Muscle layer of duodenum (tissue), 2 donors: ENCODE data around the gene LDLRAD4.

Experiments used
- H3K27ac ChIP-seq: one replicate; pipeline ENCODE4 v1.7.0; 2013; ENCODE audit warnings: mild to moderate bottlenecking, low read length
- H3K27me3 ChIP-seq: one replicate; pipeline ENCODE4 v1.7.0; 2013; ENCODE audit warnings: low read depth, mild to moderate bottlenecking, control low read depth, low read length
- H3K36me3 ChIP-seq, 2 donors: one replicate each; pipeline ENCODE4 v1.7.0; 2013; ENCODE audit warnings: low read length in 2 of 2, control low read depth in 1 of 2, mild to moderate bottlenecking in 1 of 2; ENCODE audit not compliant: insufficient read depth in 2 of 2, control insufficient read depth in 1 of 2
- H3K4me1 ChIP-seq, 2 donors: one replicate each; pipeline ENCODE4 v1.7.0; 2013; ENCODE audit warnings: low read length in 2 of 2, mild to moderate bottlenecking in 2 of 2, control low read depth in 1 of 2, moderate library complexity in 1 of 2; ENCODE audit not compliant: insufficient read depth in 2 of 2, control insufficient read depth in 1 of 2
- H3K4me3 ChIP-seq, 2 donors: one replicate each; pipeline ENCODE4 v1.7.0; 2013; ENCODE audit warnings: low read length in 2 of 2, low read depth in 1 of 2, mild to moderate bottlenecking in 1 of 2
- H3K9me3 ChIP-seq, 2 donors: one replicate each; pipeline ENCODE4 v1.7.0; 2013; ENCODE audit warnings: low read length in 2 of 2, control low read depth in 1 of 2, mild to moderate bottlenecking in 1 of 2; ENCODE audit not compliant: control insufficient read depth in 1 of 2
- donor health status: healthy.

Gene LDLRAD4

DNA sequence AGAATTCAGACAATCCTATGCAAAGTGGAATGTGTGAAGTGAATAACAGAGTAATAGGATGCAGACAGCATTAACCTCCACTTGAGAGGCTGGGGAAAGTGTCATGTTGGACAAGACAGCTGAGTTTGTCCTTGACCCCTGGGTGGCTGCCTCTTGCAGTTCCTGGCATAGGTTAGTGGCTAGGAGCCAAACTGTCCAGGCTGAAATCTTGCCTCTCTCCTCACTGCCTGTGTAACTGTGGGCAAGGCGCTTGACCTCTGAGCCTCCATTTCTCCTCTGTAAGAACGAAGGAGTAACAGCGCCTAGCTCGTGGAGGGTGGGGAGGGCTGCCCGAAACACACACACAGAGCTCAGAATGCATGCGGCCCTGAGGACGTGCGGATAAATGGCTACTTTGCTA is 34.8 kb upstream of the LDLRAD4 start:
- no peaks in the 10 kb centered on the region for H3K36me3 ChIP-seq
- H3K27ac ChIP-seq: no peak overlapping the region
- no peaks in the 10 kb centered on the region for H3K9me3 ChIP-seq
- no peak overlapping the region for H3K4me3 ChIP-seq
- no peaks in the 10 kb centered on the region for H3K4me1 ChIP-seq
- H3K27me3 ChIP-seq: no peaks in the 10 kb centered on the region

DNA sequence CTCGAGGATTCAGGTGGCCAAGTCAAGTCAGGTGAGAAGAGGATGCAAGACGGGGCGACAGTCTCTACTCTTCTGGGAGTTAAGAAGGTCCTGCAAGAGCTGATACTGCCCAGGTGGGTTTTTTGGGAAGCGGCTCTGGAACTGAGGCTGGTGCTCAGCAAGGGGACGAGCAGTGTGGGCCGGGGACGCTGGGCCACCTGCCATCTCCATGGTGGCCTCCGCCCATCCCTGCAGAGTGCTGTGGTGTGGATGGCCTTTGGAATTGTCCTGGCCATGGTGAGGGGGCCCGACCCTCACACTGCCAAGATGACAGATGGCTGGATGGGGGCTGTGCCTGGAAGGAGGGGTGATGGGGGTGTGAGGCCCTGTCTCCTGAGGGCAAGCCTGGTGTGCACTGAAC is 34.2 kb upstream of the LDLRAD4 start:
- Histone ChIP-seq H3K9me3 (no peaks in the 10 kb centered on the region), H3K36me3 (no peaks in the 10 kb centered on the region), H3K4me3 (no peak overlapping the region), H3K27ac (no peak overlapping the region), H3K4me1 (no peaks in the 10 kb centered on the region), H3K27me3 (no peaks in the 10 kb centered on the region)

GRCh38 chr18:13185675-13186198 is 32.8 kb upstream of the LDLRAD4 start:
- Histone ChIP-seq H3K27me3 (no peaks in the 10 kb centered on the region), H3K4me1 (no peaks in the 10 kb centered on the region), H3K36me3 (no peaks in the 10 kb centered on the region), H3K4me3 (no peak overlapping the region), H3K9me3 (no peaks in the 10 kb centered on the region), H3K27ac (no peak overlapping the region)

DNA sequence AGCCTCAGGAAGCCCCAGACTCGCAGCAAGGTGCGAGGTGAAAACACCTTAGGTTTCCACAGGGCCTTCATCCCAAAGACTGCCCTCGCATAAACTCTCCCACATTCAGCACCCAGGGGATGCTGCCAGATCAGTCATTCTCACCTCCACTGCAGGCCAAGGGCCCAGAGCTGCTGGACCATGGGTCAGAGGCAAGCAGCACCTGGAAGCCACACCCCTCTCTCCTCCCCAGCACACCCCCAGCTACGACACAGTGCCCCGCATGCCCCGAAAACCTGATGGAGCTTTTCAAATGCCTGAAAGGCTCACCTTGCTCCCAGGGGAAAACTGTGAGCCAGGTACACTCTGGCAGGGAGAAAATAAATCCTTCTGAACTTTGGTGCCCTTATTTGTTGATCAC is 31.9 kb upstream of the LDLRAD4 start:
- no peak overlapping the region for H3K27ac ChIP-seq
- no peaks in the 10 kb centered on the region for H3K27me3 ChIP-seq
- H3K9me3 ChIP-seq: no peaks in the 10 kb centered on the region
- H3K4me1 ChIP-seq: no peaks in the 10 kb centered on the region
- H3K4me3 ChIP-seq: no peak overlapping the region
- no peaks in the 10 kb centered on the region for H3K36me3 ChIP-seq

DNA sequence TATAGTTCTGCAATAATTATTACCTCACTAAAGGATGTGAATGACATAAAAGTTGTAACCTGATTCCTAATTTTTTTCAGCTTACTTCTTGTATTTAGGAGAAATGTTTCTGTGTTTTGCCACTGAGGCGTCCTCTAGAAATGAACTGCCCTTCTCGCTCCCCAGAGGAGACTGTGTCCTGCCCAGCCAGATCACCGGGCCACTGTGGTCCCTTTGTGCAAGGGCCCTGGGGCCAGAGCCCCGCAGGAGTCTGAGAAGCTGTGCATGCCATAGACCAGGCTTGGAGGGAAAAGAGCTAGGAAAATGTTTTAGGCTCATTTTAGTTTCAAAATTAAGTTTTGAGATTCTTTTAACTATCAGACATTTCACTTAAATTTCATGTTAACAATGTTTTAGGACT is 31.1 kb upstream of the LDLRAD4 start:
- Histone ChIP-seq H3K4me3 (no peak overlapping the region), H3K27ac (no peak overlapping the region), H3K9me3 (no peaks in the 10 kb centered on the region), H3K36me3 (no peaks in the 10 kb centered on the region), H3K4me1 (no peaks in the 10 kb centered on the region), H3K27me3 (no peaks in the 10 kb centered on the region)

- H3K4me1 ChIP-seq: no peaks in the 10 kb centered on the region
- no peak overlapping the region for H3K27ac ChIP-seq
- no peak overlapping the region for H3K4me3 ChIP-seq
- no peaks in the 10 kb centered on the region for H3K9me3 ChIP-seq
- H3K27me3 ChIP-seq: no peaks in the 10 kb centered on the region
- no peaks in the 10 kb centered on the region for H3K36me3 ChIP-seq
Observed at GRCh38 chr18:13191031-13191430, 27.5 kb upstream of the LDLRAD4 start.

DNA sequence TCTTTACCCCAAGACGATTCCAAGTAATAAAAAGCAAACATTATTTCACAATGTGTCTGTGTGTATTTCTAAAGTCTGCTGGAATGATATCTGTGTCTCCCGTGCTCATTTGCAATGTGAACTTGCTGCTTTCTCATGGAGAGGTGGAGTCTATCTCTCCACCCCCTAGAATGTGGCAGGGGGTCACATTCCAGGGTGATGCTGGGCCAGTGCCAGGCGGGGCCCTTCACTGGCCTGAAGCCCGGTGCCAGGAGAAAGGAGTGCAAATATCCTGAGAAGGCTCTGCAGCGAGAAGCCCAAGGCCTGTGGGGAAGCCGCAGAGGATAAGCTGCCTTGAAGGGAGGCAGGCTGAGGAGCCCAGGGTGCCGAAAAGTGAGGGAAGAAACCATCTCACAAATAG is 26.8 kb upstream of the LDLRAD4 start:
- Histone ChIP-seq H3K27me3 (no peaks in the 10 kb centered on the region), H3K27ac (no peak overlapping the region), H3K9me3 (no peaks in the 10 kb centered on the region), H3K4me3 (no peak overlapping the region), H3K4me1 (no peaks in the 10 kb centered on the region), H3K36me3 (no peaks in the 10 kb centered on the region)

DNA sequence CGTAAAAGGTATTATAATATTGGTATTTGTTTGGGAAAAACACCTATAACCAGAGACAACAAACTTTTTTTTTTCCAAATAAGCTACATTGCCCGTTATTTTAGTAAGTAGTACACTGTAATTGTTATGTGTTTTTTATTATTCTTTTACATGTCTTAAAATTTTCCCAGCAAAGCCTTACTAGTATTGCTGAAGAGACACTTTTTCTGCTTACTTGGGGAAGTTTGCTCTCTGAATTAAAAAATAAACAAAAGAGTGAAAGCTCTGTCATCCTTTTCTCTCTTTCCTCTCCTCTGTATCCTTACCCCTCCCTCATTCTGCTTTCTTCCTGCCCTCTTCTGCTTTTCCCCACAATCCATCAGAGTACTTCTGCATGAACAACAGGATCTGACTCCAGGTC is 25.6 kb upstream of the LDLRAD4 start:
- Histone ChIP-seq H3K27ac (no peak overlapping the region), H3K27me3 (no peaks in the 10 kb centered on the region), H3K4me3 (no peak overlapping the region), H3K4me1 (no peaks in the 10 kb centered on the region), H3K9me3 (peaks cover 0 to 2% of the 10 kb centered on the region in 2 donors), H3K36me3 (no peaks in the 10 kb centered on the region)

- H3K27ac ChIP-seq: no peak overlapping the region
- H3K4me1 ChIP-seq: no peaks in the 10 kb centered on the region
- no peaks in the 10 kb centered on the region for H3K27me3 ChIP-seq
- no peak overlapping the region for H3K4me3 ChIP-seq
- H3K9me3 ChIP-seq: peaks cover 0 to 2% of the 10 kb centered on the region in 2 donors
- H3K36me3 ChIP-seq: no peaks in the 10 kb centered on the region
Observed at GRCh38 chr18:13194239-13194638, 24.3 kb upstream of the LDLRAD4 start.

DNA sequence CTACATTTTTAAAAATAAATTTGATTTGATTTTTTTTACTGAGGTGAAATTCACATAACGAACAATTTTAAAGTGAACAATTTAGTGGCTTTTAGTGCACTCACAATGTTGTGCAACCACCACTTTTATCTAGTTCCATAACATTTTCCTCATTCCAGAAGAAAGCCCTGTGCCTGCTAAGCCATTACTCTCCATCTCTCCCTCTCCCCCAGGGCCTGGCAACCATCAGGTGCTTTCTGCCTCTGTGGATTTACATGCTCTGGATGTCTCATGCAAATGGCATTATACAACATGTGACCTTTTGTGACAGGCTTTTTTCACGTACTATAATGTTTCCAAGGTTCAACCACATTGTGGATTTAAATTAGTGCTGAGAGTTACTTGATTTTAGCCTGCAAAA is 19.9 kb upstream of the LDLRAD4 start:
- Histone ChIP-seq H3K4me3 (no peak overlapping the region), H3K9me3 (peaks cover 0 to 2% of the 10 kb centered on the region in 2 donors), H3K27me3 (peaks cover 3% of the 10 kb centered on the region), H3K4me1 (no peaks in the 10 kb centered on the region), H3K36me3 (no peaks in the 10 kb centered on the region), H3K27ac (no peak overlapping the region)

DNA sequence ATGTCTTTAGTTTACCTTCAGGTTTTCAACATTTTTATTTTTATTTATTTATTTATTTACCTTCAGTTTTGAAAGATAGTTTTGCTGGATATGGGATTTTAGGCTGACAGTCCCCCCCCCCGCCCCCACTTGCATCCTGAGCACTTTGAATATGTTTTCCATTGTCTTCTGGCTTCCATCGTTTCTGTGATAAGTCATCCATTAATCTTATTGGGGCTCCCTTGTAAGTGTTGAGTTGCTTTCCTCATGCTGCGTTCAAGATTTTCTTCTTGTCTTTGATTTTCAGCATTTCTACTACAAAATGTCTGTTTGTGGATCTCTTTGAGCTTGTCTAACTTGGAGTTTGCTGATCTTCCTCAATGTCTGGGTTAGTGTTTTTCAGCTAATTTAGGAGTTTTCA is 19.4 kb upstream of the LDLRAD4 start:
- Histone ChIP-seq H3K4me3 (no peak overlapping the region), H3K36me3 (no peaks in the 10 kb centered on the region), H3K27me3 (peaks cover 3% of the 10 kb centered on the region), H3K9me3 (peaks cover 0 to 2% of the 10 kb centered on the region in 2 donors), H3K27ac (no peak overlapping the region), H3K4me1 (no peaks in the 10 kb centered on the region)

DNA sequence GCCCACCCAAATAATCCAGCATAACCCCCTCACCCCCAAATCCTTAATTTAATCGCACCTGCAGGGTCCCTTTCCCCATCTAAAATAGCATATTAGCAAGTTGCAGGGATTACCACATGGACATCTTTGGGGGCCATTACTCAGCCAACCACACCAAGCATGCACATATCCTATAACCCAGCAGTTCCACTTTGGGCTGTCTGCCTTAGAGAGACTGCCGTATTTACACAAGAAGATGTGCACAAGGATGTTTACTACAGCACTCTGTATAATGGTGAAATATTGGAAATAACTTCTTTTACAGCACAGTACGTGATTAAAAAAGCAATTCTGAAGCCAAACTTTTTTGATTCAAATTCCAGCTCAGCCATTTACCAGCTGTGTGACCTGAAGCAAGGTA is 17.3 kb upstream of the LDLRAD4 start:
- Histone ChIP-seq H3K27ac (no peak overlapping the region), H3K27me3 (peaks cover 3% of the 10 kb centered on the region), H3K4me1 (no peaks in the 10 kb centered on the region), H3K9me3 (peaks cover 0 to 2% of the 10 kb centered on the region in 2 donors), H3K36me3 (no peaks in the 10 kb centered on the region), H3K4me3 (no peak overlapping the region)
